Neural progenitor cell (in vitro differentiated cells): ENCODE measurements around the gene RBBP8NL. TPM values are rescaled to one million over a fixed set of nuclear protein-coding genes. Genes with fewer than 3 reads are reported as not detected.
A peak's percentile ranks its signal among the peaks of the same experiment; 100 is the strongest.

ENCODE experiments used
- DNase-seq: peaks from one replicate; pipeline ENCODE4 v3.0.0-alpha.2; 2016; ENCODE audit warnings: low spot score
- H2AFZ ChIP-seq: fragments of 200-600 bp; sonication (generic); replicated peaks from 2 replicates; pipeline ENCODE4 v1.6.1; 2016; ENCODE audit warnings: antibody characterized with exemption
- H3F3A ChIP-seq: fragments of 200-600 bp; sonication (generic); 2 replicates; pipeline ENCODE4 v1.6.1; 2016; ENCODE audit warnings: antibody characterized with exemption, low read depth
- H3K27ac ChIP-seq: fragments of 200-600 bp; sonication (generic); 2 replicates; pipeline ENCODE4 v1.5.1; 2016; ENCODE audit warnings: mild to moderate bottlenecking
- H3K27me3 ChIP-seq: fragments of 200-600 bp; sonication (generic); 2 replicates; pipeline ENCODE4 v1.6.1; 2016; ENCODE audit warnings: mild to moderate bottlenecking, moderate library complexity
- H3K36me3 ChIP-seq: fragments of 200-600 bp; sonication (generic); 2 replicates; pipeline ENCODE4 v1.5.1; 2016
- H3K4me1 ChIP-seq: fragments of 200-600 bp; sonication (generic); 2 replicates; pipeline ENCODE4 v1.6.1; 2016; ENCODE audit warnings: mixed run types
- H3K4me2 ChIP-seq: fragments of 200-600 bp; sonication (generic); 2 replicates; pipeline ENCODE4 v1.6.1; 2016
- H3K4me3 ChIP-seq: fragments of 200-600 bp; sonication (generic); 2 replicates; pipeline ENCODE4 v1.5.1; 2016
- H3K79me2 ChIP-seq: fragments of 200-600 bp; sonication (generic); 2 replicates; pipeline ENCODE4 v1.6.1; 2016; ENCODE audit warnings: low read depth
- H3K9ac ChIP-seq: fragments of 200-600 bp; sonication (generic); 2 replicates; pipeline ENCODE4 v1.6.1; 2016
- H3K9me3 ChIP-seq: fragments of 200-600 bp; sonication (generic); 2 replicates; pipeline ENCODE4 v1.5.1; 2016; ENCODE audit warnings: low read depth
- H4K20me1 ChIP-seq: fragments of 200-600 bp; sonication (generic); 2 replicates; pipeline ENCODE4 v1.6.1; 2016; ENCODE audit warnings: low read depth
- H3K27ac Mint-ChIP-seq: 3 replicates; pipeline ENCODE4 v1.8.0; 2021; ENCODE audit warnings: mixed read lengths
- H3K27me3 Mint-ChIP-seq: 2 replicates; pipeline ENCODE4 v1.8.0; 2022; ENCODE audit warnings: low read depth, mild to moderate bottlenecking, inconsistent platforms, moderate library complexity, mixed read lengths; ENCODE audit not compliant: insufficient read depth
- H3K36me3 Mint-ChIP-seq: 3 replicates; pipeline ENCODE4 v1.8.0; 2021; ENCODE audit warnings: mixed read lengths
- H3K4me1 Mint-ChIP-seq: 3 replicates; pipeline ENCODE4 v1.8.0; 2021; ENCODE audit warnings: mixed read lengths
- H3K4me3 Mint-ChIP-seq: 3 replicates; pipeline ENCODE4 v1.8.0; 2021; ENCODE audit warnings: mild to moderate bottlenecking, moderate library complexity, mixed read lengths
- H3K9me3 Mint-ChIP-seq: 3 replicates; pipeline ENCODE4 v1.8.0; 2020; ENCODE audit warnings: mixed read lengths
- CTCF ChIP-seq: fragments of 200-600 bp; sonication (generic); IDR thresholded peaks from 2 replicates; pipeline ENCODE4 v1.5.1; 2017; ENCODE audit warnings: antibody characterized with exemption, mild to moderate bottlenecking
- EZH2 ChIP-seq: fragments of 200-600 bp; sonication (generic); IDR thresholded peaks from 2 replicates; pipeline ENCODE4 v1.6.1; 2017; ENCODE audit warnings: antibody characterized with exemption, mild to moderate bottlenecking, moderate library complexity
- EZH2phosphoT487 ChIP-seq: fragments of 200-600 bp; sonication (generic); IDR thresholded peaks from 2 replicates; pipeline ENCODE4 v1.6.1; 2017; ENCODE audit warnings: antibody characterized with exemption
- total RNA-seq: library from RNA; depleted of rRNA; stranded (reverse); fragments of >200 nt; gene quantifications from 2 replicates; pipeline ENCODE4 v1.2.3, GENCODE V29; 2015; ENCODE audit warnings: low replicate concordance

Gene RBBP8NL
- total RNA-seq, 1 donor from 2014 or later: not detected

DNA sequence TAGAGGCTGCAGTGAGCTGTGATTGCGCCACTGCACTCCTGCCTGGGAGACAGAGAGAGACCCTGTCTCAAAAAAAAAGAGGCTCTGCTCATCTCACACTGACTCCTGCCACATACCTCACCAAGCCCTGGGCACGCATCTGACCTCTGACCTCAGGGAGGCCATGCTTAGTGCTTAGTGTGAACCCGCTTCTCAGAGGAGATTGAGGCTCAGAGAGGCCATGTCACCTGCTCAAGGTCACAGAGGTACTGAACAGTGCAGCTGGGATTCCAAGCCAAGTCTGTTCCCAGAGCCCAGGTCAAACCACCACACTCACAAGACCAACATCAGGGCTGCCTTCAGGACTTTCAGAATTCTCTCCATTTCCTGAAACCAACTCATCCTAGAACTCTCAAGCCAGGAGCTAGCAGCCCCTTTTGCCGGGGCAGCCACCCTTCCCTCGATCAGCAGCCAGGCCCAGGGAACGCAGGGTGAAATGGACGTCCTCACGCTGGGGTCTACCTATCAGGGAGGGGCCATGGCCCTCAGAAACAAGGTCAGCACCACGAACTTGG, 23.1 kb downstream of the RBBP8NL start:
- Mint-ChIP-seq H3K9me3 (no peaks in the 10 kb centered on the region), H3K36me3 (peaks cover 7% of the 10 kb centered on the region), H3K4me3 (peak overlapping the region; percentile 27), H3K27me3 (peaks cover 3% of the 10 kb centered on the region), H3K4me1 (peaks cover 15% of the 10 kb centered on the region), H3K27ac (no peak overlapping the region)
- Histone ChIP-seq H3K4me3 (no peak overlapping the region), H3K4me1 (peaks cover 7% of the 10 kb centered on the region), H3K27me3 (peaks cover 18% of the 10 kb centered on the region), H3K27ac (no peak overlapping the region), H3K79me2 (no peaks in the 10 kb centered on the region), H2AFZ (no peak overlapping the region), H3K4me2 (no peak overlapping the region), H3K36me3 (no peaks in the 10 kb centered on the region), H3F3A (peaks cover 3% of the 10 kb centered on the region), H4K20me1 (peaks cover 26% of the 10 kb centered on the region), H3K9me3 (no peaks in the 10 kb centered on the region), H3K9ac (no peak overlapping the region)
- no peak for DNase-seq
- TF ChIP-seq EZH2phosphoT487 (no peak), CTCF (no peak), EZH2 (no peak)

- no peak overlapping the region for H3K27ac ChIP-seq
- no peak overlapping the region for H3K4me3 ChIP-seq
- H3K27ac Mint-ChIP-seq: no peak overlapping the region
- H3K27me3 Mint-ChIP-seq: peaks cover 3% of the 10 kb centered on the region
- H2AFZ ChIP-seq: no peak overlapping the region
- peaks cover 10% of the 10 kb centered on the region for H3K27me3 ChIP-seq
- H3K36me3 Mint-ChIP-seq: peaks cover 7% of the 10 kb centered on the region
- no peaks in the 10 kb centered on the region for H3K9me3 Mint-ChIP-seq
- H3K79me2 ChIP-seq: no peaks in the 10 kb centered on the region
- peaks cover 26% of the 10 kb centered on the region for H4K20me1 ChIP-seq
- TF ChIP-seq EZH2: no peak
- peaks cover 7% of the 10 kb centered on the region for H3K4me1 ChIP-seq
- peaks cover 3% of the 10 kb centered on the region for H3F3A ChIP-seq
- H3K36me3 ChIP-seq: no peaks in the 10 kb centered on the region
- H3K9me3 ChIP-seq: no peaks in the 10 kb centered on the region
- DNase-seq: no peak
- H3K4me1 Mint-ChIP-seq: peaks cover 15% of the 10 kb centered on the region
- H3K9ac ChIP-seq: no peak overlapping the region
- H3K4me2 ChIP-seq: no peak overlapping the region
- peak overlapping the region; percentile 5 for H3K4me3 Mint-ChIP-seq
Measured at GRCh38 chr20:62403331-62403730, 24.0 kb downstream of the RBBP8NL start.

- Histone ChIP-seq H3K36me3 (no peaks in the 10 kb centered on the region), H3K9ac (no peak overlapping the region), H2AFZ (no peak overlapping the region), H3K4me3 (no peak overlapping the region), H3K27me3 (peaks cover 2% of the 10 kb centered on the region), H3K4me2 (no peak overlapping the region), H3K79me2 (no peaks in the 10 kb centered on the region), H3K4me1 (peaks cover 6% of the 10 kb centered on the region), H4K20me1 (peaks cover 26% of the 10 kb centered on the region), H3F3A (peaks cover 3% of the 10 kb centered on the region), H3K9me3 (no peaks in the 10 kb centered on the region), H3K27ac (no peak overlapping the region)
- Mint-ChIP-seq H3K27me3 (no peaks in the 10 kb centered on the region), H3K36me3 (peaks cover 13% of the 10 kb centered on the region), H3K4me3 (no peak overlapping the region), H3K27ac (no peak overlapping the region), H3K9me3 (no peaks in the 10 kb centered on the region), H3K4me1 (peaks cover 12% of the 10 kb centered on the region)
- DNase-seq: no peak
- TF ChIP-seq EZH2phosphoT487 (no peak), CTCF (no peak), EZH2 (no peak)
Measured at GRCh38 chr20:62402456-62403150, 24.7 kb downstream of the RBBP8NL start.

GRCh38 chr20:62401331-62401779, 26.0 kb downstream of the RBBP8NL start:
- H3F3A ChIP-seq: peaks cover 3% of the 10 kb centered on the region
- peaks cover 23% of the 10 kb centered on the region for H4K20me1 ChIP-seq
- H3K36me3 ChIP-seq: no peaks in the 10 kb centered on the region
- H3K9me3 ChIP-seq: no peaks in the 10 kb centered on the region
- H3K4me1 ChIP-seq: peaks cover 2% of the 10 kb centered on the region
- peaks cover 12% of the 10 kb centered on the region for H3K4me1 Mint-ChIP-seq
- H3K4me3 ChIP-seq: no peak overlapping the region
- H3K4me3 Mint-ChIP-seq: no peak overlapping the region
- H2AFZ ChIP-seq: no peak overlapping the region
- TF ChIP-seq EZH2phosphoT487: no peak
- no peak for TF ChIP-seq EZH2
- peak; percentile 56 for TF ChIP-seq CTCF
- no peak overlapping the region for H3K9ac ChIP-seq
- DNase-seq: peak; percentile 60
- H3K27me3 Mint-ChIP-seq: no peaks in the 10 kb centered on the region
- H3K4me2 ChIP-seq: no peak overlapping the region
- H3K27ac Mint-ChIP-seq: no peak overlapping the region
- H3K27me3 ChIP-seq: no peaks in the 10 kb centered on the region
- H3K9me3 Mint-ChIP-seq: no peaks in the 10 kb centered on the region
- H3K36me3 Mint-ChIP-seq: peaks cover 18% of the 10 kb centered on the region
- no peak overlapping the region for H3K27ac ChIP-seq
- no peaks in the 10 kb centered on the region for H3K79me2 ChIP-seq
